Stimulated activated CD4-positive, alpha-beta T cell treated with anti-CD3 and anti-CD28 coated beads, Interleukin-4, amount 100 ng/mL, for 48 hours (primary cell): ENCODE measurements around the gene PLS3.
"Not testable (repeated sequence)": the region's sequence is repeated elsewhere in the genome, so short reads cannot be mapped to it uniquely, and the experiment has no call there.

Experiments used
- DNase-seq, 2 donors: peaks; one replicate each; pipeline ENCODE4 v3.0.0-alpha.2; 2020; ENCODE audit warnings: low read depth in 2 of 2

The PLS3 gene

GRCh38 chrX:115606861-115607260, 45.9 kb downstream of the PLS3 start:
- no peak for DNase-seq

- DNase-seq: no peak
Observed at GRCh38 chrX:115609621-115610020, 48.6 kb downstream of the PLS3 start.

GRCh38 chrX:115616943-115617563, 56.1 kb downstream of the PLS3 start:
- DNase-seq: no peak

GRCh38 chrX:115622534-115622933, 61.6 kb downstream of the PLS3 start:
- DNase-seq: no peak

GRCh38 chrX:115624916-115625315, 63.9 kb downstream of the PLS3 start:
- no peak for DNase-seq

GRCh38 chrX:115625572-115626301, 64.8 kb downstream of the PLS3 start:
- no peak for DNase-seq

GRCh38 chrX:115630204-115630603, 69.2 kb downstream of the PLS3 start:
- no peak for DNase-seq

- no peak for DNase-seq
Observed at GRCh38 chrX:115632455-115632854, 71.5 kb downstream of the PLS3 start.

- DNase-seq: not testable (repeated sequence)
Observed at GRCh38 chrX:115633397-115633796, 72.4 kb downstream of the PLS3 start.

- DNase-seq: no peak
Observed at GRCh38 chrX:115639334-115639880, 78.4 kb downstream of the PLS3 start.

GRCh38 chrX:115642311-115642710, 81.3 kb downstream of the PLS3 start:
- no peak for DNase-seq

GRCh38 chrX:115642895-115643530, 82.0 kb downstream of the PLS3 start:
- peak; percentile 1 to 8 for DNase-seq

GRCh38 chrX:115644397-115644796, 83.4 kb downstream of the PLS3 start:
- DNase-seq: not testable (repeated sequence)

- no peak for DNase-seq
Observed at GRCh38 chrX:115649461-115650063, 88.6 kb downstream of the PLS3 start.

- DNase-seq: no peak
Observed at GRCh38 chrX:115650449-115650848, 89.5 kb downstream of the PLS3 start.

GRCh38 chrX:115650916-115651315, 89.9 kb downstream of the PLS3 start:
- DNase-seq: no peak

GRCh38 chrX:115652221-115652620, 91.2 kb downstream of the PLS3 start:
- DNase-seq: no peak

GRCh38 chrX:115665122-115665521, 104.1 kb downstream of the PLS3 start:
- no peak for DNase-seq

GRCh38 chrX:115679460-115679859, 118.5 kb downstream of the PLS3 start:
- DNase-seq: no peak

GRCh38 chrX:115687595-115687994, 126.6 kb downstream of the PLS3 start:
- no peak for DNase-seq

GRCh38 chrX:115689931-115690330, 129.0 kb downstream of the PLS3 start:
- no peak for DNase-seq

GRCh38 chrX:115690511-115691216, 129.7 kb downstream of the PLS3 start:
- DNase-seq: peak; percentile 6 to 7
